GM11168 (cell line): Measurements from ENCODE around the gene HSPA13.
"Not testable (repeated sequence)": the region's sequence is repeated elsewhere in the genome, so short reads cannot be mapped to it uniquely, and the experiment has no call there.

Experiments used
- in situ Hi-C: fragments of 300-500 bp; cut with MboI; formaldehyde crosslinking; loops from one replicate; pipeline ENCODE4 v1.12.0; 2022; ENCODE audit warnings: low sequenced_read_pairs; ENCODE audit not compliant: unreplicated experiment

Gene HSPA13

GRCh38 chr21:14382835-14383595 is at the start of gene HSPA13:
HSPA13 (minus strand) TSS chr21:14383146; CDS start chr21:14383119, 27 bp downstream.
- in situ Hi-C loops = no loop called here

GRCh38 chr21:14418920-14419319 is 36.0 kb upstream of the HSPA13 start:
- in situ Hi-C loops = loop anchor here (25.0 kb wide), 1 partner anchor 1068 kb away; no protein-coding TSS in a partner anchor

- in situ Hi-C loops = loop anchor here (25.0 kb wide), 1 partner anchor 1072 kb away; no protein-coding TSS in a partner anchor
These were observed 32.1 kb upstream of the HSPA13 start for GRCh38 chr21:14414932-14415508.

GRCh38 chr21:14405962-14406361 is 23.0 kb upstream of the HSPA13 start:
- in situ Hi-C loops = loop anchor here (25.0 kb wide), 1 partner anchor 1081 kb away; no protein-coding TSS in a partner anchor

GRCh38 chr21:14405225-14405624 is 22.3 kb upstream of the HSPA13 start:
- in situ Hi-C loops = loop anchor here (25.0 kb wide), 1 partner anchor 1082 kb away; no protein-coding TSS in a partner anchor

- in situ Hi-C loops = loop anchor here (25.0 kb wide), 1 partner anchor 1084 kb away; no protein-coding TSS in a partner anchor
These were observed 20.9 kb upstream of the HSPA13 start for GRCh38 chr21:14403681-14404318.

GRCh38 chr21:14401217-14401616 is 18.3 kb upstream of the HSPA13 start:
- in situ Hi-C loops = loop anchor here (25.0 kb wide), 1 partner anchor 1086 kb away; no protein-coding TSS in a partner anchor

- in situ Hi-C loops = no loop called here
These were observed 5.3 kb upstream of the HSPA13 start for GRCh38 chr21:14388282-14388681.

- in situ Hi-C loops = no loop called here
These were observed 1.5 kb upstream of the HSPA13 start for GRCh38 chr21:14384453-14384852.

- in situ Hi-C loops = no loop called here
These were observed 742 bp upstream of the HSPA13 start for GRCh38 chr21:14383596-14384180.

- in situ Hi-C loops = no loop called here
These were observed 486 bp downstream of the HSPA13 start for GRCh38 chr21:14382486-14382834.

- in situ Hi-C loops = no loop called here
These were observed 6.1 kb downstream of the HSPA13 start for GRCh38 chr21:14376854-14377253.

GRCh38 chr21:14366998-14367397 is 15.9 kb downstream of the HSPA13 start:
- in situ Hi-C loops = no loop called here

GRCh38 chr21:14361958-14362357 is 21.0 kb downstream of the HSPA13 start:
- in situ Hi-C loops = no loop called here

- in situ Hi-C loops = no loop called here
These were observed 24.2 kb downstream of the HSPA13 start for GRCh38 chr21:14358775-14359174.

GRCh38 chr21:14356746-14357145 is 26.2 kb downstream of the HSPA13 start:
- in situ Hi-C loops = no loop called here

GRCh38 chr21:14354515-14354914 is 28.4 kb downstream of the HSPA13 start:
- in situ Hi-C loops = no loop called here

GRCh38 chr21:14353726-14354125 is 29.2 kb downstream of the HSPA13 start:
- in situ Hi-C loops = no loop called here

- in situ Hi-C loops = no loop called here
These were observed 29.7 kb downstream of the HSPA13 start for GRCh38 chr21:14353231-14353630.

GRCh38 chr21:14327346-14327745 is 55.6 kb downstream of the HSPA13 start:
- in situ Hi-C loops = not testable (repeated sequence)

- in situ Hi-C loops = no loop called here
These were observed 57.4 kb downstream of the HSPA13 start for GRCh38 chr21:14325595-14325994.
